Activated naive CD8-positive, alpha-beta T cell (primary cell): ENCODE results near the gene ACAP2.
"Not testable (repeated sequence)": the region's sequence is repeated elsewhere in the genome, so short reads cannot be mapped to it uniquely, and the experiment has no call there.

ENCODE experiments used
- H3K27ac Mint-ChIP-seq: one replicate; pipeline ENCODE4 v1.8.0; 2021; ENCODE audit warnings: mixed read lengths
- H3K27me3 Mint-ChIP-seq: one replicate; pipeline ENCODE4 v1.8.0; 2021; ENCODE audit warnings: mixed read lengths
- H3K36me3 Mint-ChIP-seq: one replicate; pipeline ENCODE4 v1.8.0; 2021; ENCODE audit warnings: mixed read lengths
- H3K4me1 Mint-ChIP-seq: one replicate; pipeline ENCODE4 v1.8.0; 2021; ENCODE audit warnings: low read depth, mixed read lengths
- H3K4me3 Mint-ChIP-seq: one replicate; pipeline ENCODE4 v1.8.0; 2021; ENCODE audit warnings: mild to moderate bottlenecking, mixed read lengths
- H3K9me3 Mint-ChIP-seq: one replicate; pipeline ENCODE4 v1.8.0; 2021; ENCODE audit warnings: low read depth, mixed read lengths

Gene ACAP2

GRCh38 chr3:195442573-195443390 is at the start of gene ACAP2:
TSS of gene ACAP2 (minus strand) at chr3:195443020. CDS start at chr3:195442847, 173 bp downstream.
- Mint-ChIP-seq H3K4me3 (peak within 1 kb of the TSS; percentile 90), H3K27ac (peak within 1 kb of the TSS; percentile 86), H3K9me3 (no peaks in the 10 kb centered on the region), H3K36me3 (peaks cover 3% of the 10 kb centered on the region), H3K4me1 (peaks cover 51% of the 10 kb centered on the region), H3K27me3 (no peaks in the 10 kb centered on the region)

- no peaks in the 10 kb centered on the region for H3K4me1 Mint-ChIP-seq
- no peaks in the 10 kb centered on the region for H3K9me3 Mint-ChIP-seq
- no peaks in the 10 kb centered on the region for H3K27me3 Mint-ChIP-seq
- H3K36me3 Mint-ChIP-seq = no peaks in the 10 kb centered on the region
- H3K4me3 Mint-ChIP-seq = no peak overlapping the region
- H3K27ac Mint-ChIP-seq = no peak overlapping the region
Observed at GRCh38 chr3:195475614-195476013, 32.8 kb upstream of the ACAP2 start.

- H3K4me3 Mint-ChIP-seq, H3K27ac Mint-ChIP-seq, H3K9me3 Mint-ChIP-seq, H3K36me3 Mint-ChIP-seq, H3K4me1 Mint-ChIP-seq, H3K27me3 Mint-ChIP-seq: not testable (repeated sequence)
Observed at GRCh38 chr3:195475116-195475515, 32.3 kb upstream of the ACAP2 start.

- H3K4me3 Mint-ChIP-seq = no peak overlapping the region
- H3K27me3 Mint-ChIP-seq = no peaks in the 10 kb centered on the region
- H3K36me3 Mint-ChIP-seq = peaks cover 8% of the 10 kb centered on the region
- H3K27ac Mint-ChIP-seq = no peak overlapping the region
- peaks cover 9% of the 10 kb centered on the region for H3K9me3 Mint-ChIP-seq
- H3K4me1 Mint-ChIP-seq = peaks cover 10% of the 10 kb centered on the region
Observed at GRCh38 chr3:195468841-195469240, 26.0 kb upstream of the ACAP2 start.

GRCh38 chr3:195468391-195468776 is 25.6 kb upstream of the ACAP2 start:
- Mint-ChIP-seq H3K36me3 (peaks cover 8% of the 10 kb centered on the region), H3K27ac (peak overlapping the region; percentile 51), H3K4me3 (no peak overlapping the region), H3K27me3 (no peaks in the 10 kb centered on the region), H3K4me1 (peaks cover 10% of the 10 kb centered on the region), H3K9me3 (peaks cover 9% of the 10 kb centered on the region)

- Mint-ChIP-seq H3K4me1 (peaks cover 10% of the 10 kb centered on the region), H3K9me3 (peaks cover 9% of the 10 kb centered on the region), H3K4me3 (peak overlapping the region; percentile 10), H3K27me3 (no peaks in the 10 kb centered on the region), H3K27ac (peak overlapping the region; percentile 51), H3K36me3 (peaks cover 8% of the 10 kb centered on the region)
Observed at GRCh38 chr3:195467641-195468390, 25.0 kb upstream of the ACAP2 start.

- H3K27ac Mint-ChIP-seq = no peak overlapping the region
- H3K36me3 Mint-ChIP-seq = peaks cover 8% of the 10 kb centered on the region
- H3K4me1 Mint-ChIP-seq = peaks cover 10% of the 10 kb centered on the region
- H3K27me3 Mint-ChIP-seq = no peaks in the 10 kb centered on the region
- H3K9me3 Mint-ChIP-seq = peaks cover 9% of the 10 kb centered on the region
- H3K4me3 Mint-ChIP-seq = no peak overlapping the region
Observed at GRCh38 chr3:195466251-195466650, 23.4 kb upstream of the ACAP2 start.

- not testable (repeated sequence) for H3K36me3 Mint-ChIP-seq, H3K27ac Mint-ChIP-seq, H3K4me3 Mint-ChIP-seq, H3K9me3 Mint-ChIP-seq, H3K27me3 Mint-ChIP-seq
- H3K4me1 Mint-ChIP-seq = peaks cover 16% of the 10 kb centered on the region
Observed at GRCh38 chr3:195462922-195463321, 20.1 kb upstream of the ACAP2 start.

- H3K27me3 Mint-ChIP-seq = no peaks in the 10 kb centered on the region
- H3K9me3 Mint-ChIP-seq = no peaks in the 10 kb centered on the region
- peaks cover 12% of the 10 kb centered on the region for H3K4me1 Mint-ChIP-seq
- H3K27ac Mint-ChIP-seq = no peak overlapping the region
- peaks cover 2% of the 10 kb centered on the region for H3K36me3 Mint-ChIP-seq
- no peak overlapping the region for H3K4me3 Mint-ChIP-seq
Observed at GRCh38 chr3:195462308-195462610, 19.4 kb upstream of the ACAP2 start.

GRCh38 chr3:195461594-195462307 is 18.9 kb upstream of the ACAP2 start:
- Mint-ChIP-seq H3K27me3 (no peaks in the 10 kb centered on the region), H3K27ac (no peak overlapping the region), H3K36me3 (no peaks in the 10 kb centered on the region), H3K9me3 (no peaks in the 10 kb centered on the region), H3K4me1 (peaks cover 12% of the 10 kb centered on the region), H3K4me3 (no peak overlapping the region)

GRCh38 chr3:195460091-195460713 is 17.4 kb upstream of the ACAP2 start:
- no peaks in the 10 kb centered on the region for H3K36me3 Mint-ChIP-seq
- no peaks in the 10 kb centered on the region for H3K9me3 Mint-ChIP-seq
- H3K27me3 Mint-ChIP-seq = no peaks in the 10 kb centered on the region
- H3K4me1 Mint-ChIP-seq = peaks cover 20% of the 10 kb centered on the region
- peak overlapping the region; percentile 23 for H3K27ac Mint-ChIP-seq
- no peak overlapping the region for H3K4me3 Mint-ChIP-seq

GRCh38 chr3:195458316-195458717 is 15.5 kb upstream of the ACAP2 start:
- Mint-ChIP-seq H3K27me3 (no peaks in the 10 kb centered on the region), H3K9me3 (no peaks in the 10 kb centered on the region), H3K36me3 (peaks cover 5% of the 10 kb centered on the region), H3K27ac (peak overlapping the region; percentile 64), H3K4me1 (peaks cover 22% of the 10 kb centered on the region), H3K4me3 (peak overlapping the region; percentile 46)

GRCh38 chr3:195455789-195456188 is 13.0 kb upstream of the ACAP2 start:
- peaks cover 25% of the 10 kb centered on the region for H3K4me1 Mint-ChIP-seq
- no peaks in the 10 kb centered on the region for H3K27me3 Mint-ChIP-seq
- no peaks in the 10 kb centered on the region for H3K9me3 Mint-ChIP-seq
- no peak overlapping the region for H3K4me3 Mint-ChIP-seq
- H3K27ac Mint-ChIP-seq = no peak overlapping the region
- peaks cover 5% of the 10 kb centered on the region for H3K36me3 Mint-ChIP-seq

GRCh38 chr3:195453236-195453635 is 10.4 kb upstream of the ACAP2 start:
- no peak overlapping the region for H3K27ac Mint-ChIP-seq
- H3K27me3 Mint-ChIP-seq = no peaks in the 10 kb centered on the region
- H3K9me3 Mint-ChIP-seq = no peaks in the 10 kb centered on the region
- peaks cover 17% of the 10 kb centered on the region for H3K4me1 Mint-ChIP-seq
- H3K4me3 Mint-ChIP-seq = no peak overlapping the region
- peaks cover 5% of the 10 kb centered on the region for H3K36me3 Mint-ChIP-seq
